Epithelial cell of esophagus (primary cell): ENCODE measurements around the gene PDE6D.

Experiments used
- DNase-seq: peaks from one replicate; pipeline ENCODE4 v3.0.0; 2010; ENCODE audit warnings: low read depth
- H3K4me3 ChIP-seq: 2 replicates; pipeline ENCODE4 v1.5.1; 2011; ENCODE audit warnings: mild to moderate bottlenecking, low read length, control low read depth
- CTCF ChIP-seq: IDR thresholded peaks from 2 replicates; pipeline ENCODE4 v1.5.1; 2011; ENCODE audit warnings: low read depth, mild to moderate bottlenecking, low read length, control low read depth, inconsistent platforms; ENCODE audit not compliant: insufficient read depth; ENCODE audit errors: missing control alignments

Gene PDE6D

GRCh38 chr2:231727621-231728020 lies 53.5 kb downstream of the PDE6D start:
- no peak for TF ChIP-seq CTCF
- no peak overlapping the region for H3K4me3 ChIP-seq
- no peak for DNase-seq

DNA sequence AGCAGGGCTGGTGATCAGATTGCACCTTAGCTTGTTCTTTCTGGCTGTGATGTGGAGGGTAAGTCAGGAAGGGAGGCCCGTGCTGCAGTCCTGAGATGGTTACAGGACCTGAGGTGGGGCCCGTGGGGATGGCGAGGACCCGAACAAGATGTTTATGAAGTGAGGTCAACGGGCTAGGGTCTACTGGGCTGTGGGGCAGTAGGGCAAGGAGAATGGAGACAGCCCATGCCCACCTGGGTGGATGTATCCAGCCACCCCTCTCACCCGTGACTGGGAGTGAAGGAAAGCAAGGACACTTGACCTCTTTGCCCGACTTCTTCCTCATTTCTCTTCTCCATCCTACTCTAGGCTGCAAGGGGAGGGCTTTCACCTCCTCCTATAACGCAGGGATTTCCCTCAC lies 54.8 kb downstream of the PDE6D start:
- no peak for TF ChIP-seq CTCF
- no peak overlapping the region for H3K4me3 ChIP-seq
- DNase-seq: no peak

DNA sequence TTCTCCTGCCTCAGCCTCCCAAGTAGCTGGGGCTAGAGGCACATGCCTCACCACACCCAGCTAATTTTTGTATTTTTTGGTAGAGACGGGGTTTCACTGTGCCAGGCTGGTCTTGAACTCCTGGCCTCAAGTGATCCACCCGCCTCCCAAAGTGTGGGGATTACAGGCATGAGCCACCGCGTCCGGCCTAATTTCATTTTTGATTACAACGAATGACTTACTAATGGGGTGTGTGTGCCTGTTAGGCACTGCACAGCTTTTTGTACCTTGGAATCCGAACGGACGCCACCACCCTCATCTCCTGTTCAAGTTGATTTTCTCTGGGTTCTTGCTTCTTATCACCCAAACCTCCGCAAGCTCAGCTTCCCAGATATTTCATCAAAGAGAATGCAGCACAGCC lies 55.6 kb downstream of the PDE6D start:
- DNase-seq: no peak
- no peak overlapping the region for H3K4me3 ChIP-seq
- TF ChIP-seq CTCF: no peak

- DNase-seq: no peak
- no peak for TF ChIP-seq CTCF
- no peak overlapping the region for H3K4me3 ChIP-seq
Observed at GRCh38 chr2:231722721-231723307, 58.3 kb downstream of the PDE6D start.

DNA sequence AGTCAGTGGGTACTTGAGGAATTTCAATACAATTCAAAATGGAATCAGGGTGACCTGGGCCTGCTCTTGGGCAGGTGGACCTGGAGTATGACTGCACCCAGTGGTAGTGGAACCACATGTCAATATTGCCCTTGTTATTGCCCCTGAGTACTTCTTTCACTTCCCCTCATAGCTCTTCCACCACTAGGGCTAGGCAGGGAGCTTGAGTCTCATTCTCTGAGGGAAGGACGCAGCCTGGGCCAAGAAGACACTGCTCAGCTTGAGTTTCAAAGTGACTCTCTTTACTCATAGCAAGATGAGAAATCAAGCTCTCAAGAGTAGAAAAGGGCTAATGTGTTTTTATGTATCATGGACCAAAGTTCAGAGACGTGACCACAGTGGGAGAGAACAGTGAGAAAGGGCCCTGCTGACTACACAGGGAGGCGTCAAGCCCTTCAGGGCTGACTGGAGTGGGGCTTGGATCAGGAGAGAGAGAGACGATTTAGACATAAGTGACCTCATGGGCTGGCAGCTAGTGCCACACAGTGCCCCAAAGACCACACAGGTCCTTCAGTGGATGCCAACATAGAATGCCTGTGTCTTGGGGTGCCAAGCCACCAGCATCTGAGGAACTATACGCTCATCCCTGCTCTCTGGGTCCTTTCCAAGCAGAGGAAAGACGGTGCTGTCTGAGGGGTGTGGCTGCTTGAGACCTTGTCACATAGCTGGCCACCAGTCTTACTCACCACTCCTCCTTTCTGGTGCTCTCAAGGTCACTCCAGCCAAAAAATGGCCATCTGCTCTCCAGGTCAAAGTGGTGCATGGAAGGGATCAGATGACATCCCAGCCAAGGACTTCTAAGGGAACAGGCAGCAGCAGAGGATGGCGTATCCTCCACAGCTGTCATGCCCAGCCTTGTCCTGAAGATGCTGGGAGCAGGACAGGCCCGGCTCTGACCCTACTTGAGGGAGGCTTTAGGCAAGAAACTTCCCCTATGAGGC lies 59.8 kb downstream of the PDE6D start:
- no peak for TF ChIP-seq CTCF

GRCh38 chr2:231720292-231720986 lies 60.6 kb downstream of the PDE6D start:
- DNase-seq: no peak
- no peak for TF ChIP-seq CTCF
- no peak overlapping the region for H3K4me3 ChIP-seq

More for the DNA sequence above, 59.8 kb downstream of the PDE6D start:
- DNase-seq: no peak
- H3K4me3 ChIP-seq: no peak overlapping the region
